Cardiac muscle cell (in vitro differentiated cells and primary cell): ENCODE results near the gene BCAR1. TPM values are rescaled to one million over a fixed set of nuclear protein-coding genes. Genes with fewer than 3 reads are reported as not detected.

Experiments
- DNase-seq, 2 donors: peaks; one replicate each; pipeline versions ENCODE4 v3.0.0 to v3.0.0-alpha.2; 2010 to 2017; ENCODE audit warnings: low read depth in 1 of 2, low spot score in 1 of 2
- H3K27ac ChIP-seq: fragments of 200-600 bp; sonication (generic); 2 replicates; pipeline ENCODE4 v1.5.1; 2016
- H3K27me3 ChIP-seq: fragments of 200-600 bp; sonication (generic); 2 replicates; pipeline ENCODE4 v1.6.0; 2016; ENCODE audit warnings: control low read depth
- H3K36me3 ChIP-seq: fragments of 200-600 bp; sonication (generic); 2 replicates; pipeline ENCODE4 v1.5.1; 2016; ENCODE audit warnings: control low read depth
- H3K4me1 ChIP-seq: fragments of 200-600 bp; sonication (generic); 2 replicates; pipeline ENCODE4 v1.8.1; 2017; ENCODE audit warnings: low read depth, mild to moderate bottlenecking, mixed run types
- H3K4me3 ChIP-seq: fragments of 200-600 bp; sonication (generic); 2 replicates; pipeline ENCODE4 v1.5.1; 2016; ENCODE audit warnings: mild to moderate bottlenecking
- H3K9me3 ChIP-seq: fragments of 200-600 bp; sonication (generic); 2 replicates; pipeline ENCODE4 v1.5.1; 2017; ENCODE audit warnings: low read depth, mild to moderate bottlenecking, control low read depth
- CTCF ChIP-seq: IDR thresholded peaks from 2 replicates; pipeline ENCODE4 v1.5.1; 2012; ENCODE audit warnings: low read depth, mild to moderate bottlenecking, low read length
- polyA plus RNA-seq: library from polyadenylated mRNA; unstranded; fragments of >200 nt; fragmentation: Nextera tagmentation; extraction: Ambion mirVana; gene quantifications from 2 replicates; pipeline ENCODE4 v1.2.1, GENCODE V29; 2016
- total RNA-seq: library from RNA; depleted of rRNA; stranded (reverse); fragments of >200 nt; gene quantifications from 2 replicates; pipeline ENCODE4 v1.2.3, GENCODE V29; 2016

BCAR1 gene
- total and polyA plus RNA-seq, 2 experiments from 2014 or later = 83.7 to 121 TPM

- DNase-seq = no peak
- Histone ChIP-seq H3K27ac (no peak overlapping the region), H3K9me3 (no peaks in the 10 kb centered on the region), H3K4me3 (no peak overlapping the region), H3K27me3 (no peaks in the 10 kb centered on the region), H3K4me1 (no peaks in the 10 kb centered on the region), H3K36me3 (peaks cover 3% of the 10 kb centered on the region)
- TF ChIP-seq CTCF = no peak
Measured at GRCh38 chr16:75293173-75293572, 41.7 kb upstream of the BCAR1 start.

DNA sequence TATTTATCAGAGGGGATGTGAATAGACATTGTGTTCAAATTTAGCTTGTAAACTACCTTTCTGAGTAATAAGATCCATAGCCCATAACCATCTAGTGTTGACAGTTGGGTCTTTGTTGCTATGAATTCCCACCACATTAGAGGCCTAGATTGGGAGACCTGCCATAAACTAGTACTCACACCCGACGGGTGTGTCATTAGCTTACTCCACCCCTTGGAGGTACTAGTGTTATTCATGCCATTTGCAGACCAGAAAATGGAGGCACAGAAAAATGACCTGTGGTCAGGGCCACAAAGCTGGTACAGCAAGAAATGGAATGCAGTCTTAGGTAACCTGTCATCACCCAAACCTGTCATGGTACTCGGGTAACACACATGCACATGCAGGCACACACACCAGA is 41.3 kb upstream of the BCAR1 start:
- Histone ChIP-seq H3K27me3 (no peaks in the 10 kb centered on the region), H3K4me1 (no peaks in the 10 kb centered on the region), H3K27ac (no peak overlapping the region), H3K9me3 (no peaks in the 10 kb centered on the region), H3K36me3 (peaks cover 3% of the 10 kb centered on the region), H3K4me3 (no peak overlapping the region)
- no peak for DNase-seq
- no peak for TF ChIP-seq CTCF

- peak; percentile 26 to 63 for DNase-seq
- Histone ChIP-seq H3K4me3 (no peak overlapping the region), H3K27ac (no peak overlapping the region), H3K9me3 (no peaks in the 10 kb centered on the region), H3K36me3 (peaks cover 3% of the 10 kb centered on the region), H3K27me3 (no peaks in the 10 kb centered on the region), H3K4me1 (no peaks in the 10 kb centered on the region)
- no peak for TF ChIP-seq CTCF
Measured at GRCh38 chr16:75289189-75289588, 37.8 kb upstream of the BCAR1 start.

DNA sequence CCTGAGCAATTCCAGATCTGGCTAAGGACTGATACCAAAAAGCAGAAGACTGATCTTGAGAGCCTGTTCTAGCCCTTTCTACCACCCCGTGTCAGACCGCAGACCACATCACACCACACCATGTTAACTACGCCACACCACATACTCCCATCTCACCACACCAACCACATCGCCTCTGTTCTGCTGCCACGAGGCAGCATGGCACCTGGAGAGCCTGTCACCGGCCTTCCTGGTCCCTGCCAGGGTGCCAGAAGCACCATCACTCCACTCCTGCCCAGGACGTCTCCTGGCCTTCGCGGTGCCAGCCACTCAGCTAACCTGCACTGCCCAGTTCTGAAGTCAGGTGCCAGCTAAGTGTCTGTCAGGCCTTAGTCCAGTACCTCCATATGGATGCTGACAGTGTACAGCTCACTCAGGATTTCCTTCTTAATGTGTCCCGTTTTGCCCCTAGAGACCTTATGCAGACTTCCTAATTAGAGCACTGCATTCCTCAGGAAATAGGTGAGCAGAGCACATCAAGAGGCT is 37.2 kb upstream of the BCAR1 start:
- Histone ChIP-seq H3K36me3 (peaks cover 2% of the 10 kb centered on the region), H3K9me3 (no peaks in the 10 kb centered on the region), H3K4me1 (no peaks in the 10 kb centered on the region), H3K27me3 (no peaks in the 10 kb centered on the region), H3K4me3 (no peak overlapping the region), H3K27ac (no peak overlapping the region)
- DNase-seq = no peak
- no peak for TF ChIP-seq CTCF

DNA sequence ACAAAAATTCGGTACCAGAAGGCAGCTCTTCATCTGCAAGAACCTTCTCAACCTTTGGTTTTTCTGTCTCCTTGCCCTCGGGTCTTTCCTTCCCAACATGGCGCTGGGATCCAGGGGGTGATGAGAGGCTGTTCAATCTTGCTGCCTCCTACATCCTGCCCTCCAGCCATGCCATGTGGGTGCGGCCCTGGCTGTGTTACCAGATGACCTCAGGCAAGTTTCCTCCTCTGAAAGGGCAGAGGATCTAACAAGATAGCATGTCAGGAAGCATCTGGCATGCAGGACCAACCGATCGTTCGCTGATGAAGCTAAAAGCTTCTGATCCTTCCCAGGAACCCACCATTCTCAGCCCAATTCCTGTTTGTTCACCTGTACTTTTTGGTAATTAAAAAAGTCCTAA is 36.8 kb upstream of the BCAR1 start:
- H3K9me3 ChIP-seq = no peaks in the 10 kb centered on the region
- no peak for DNase-seq
- no peaks in the 10 kb centered on the region for H3K27me3 ChIP-seq
- no peak overlapping the region for H3K27ac ChIP-seq
- TF ChIP-seq CTCF = no peak
- no peaks in the 10 kb centered on the region for H3K4me1 ChIP-seq
- H3K4me3 ChIP-seq = no peak overlapping the region
- H3K36me3 ChIP-seq = no peaks in the 10 kb centered on the region

DNA sequence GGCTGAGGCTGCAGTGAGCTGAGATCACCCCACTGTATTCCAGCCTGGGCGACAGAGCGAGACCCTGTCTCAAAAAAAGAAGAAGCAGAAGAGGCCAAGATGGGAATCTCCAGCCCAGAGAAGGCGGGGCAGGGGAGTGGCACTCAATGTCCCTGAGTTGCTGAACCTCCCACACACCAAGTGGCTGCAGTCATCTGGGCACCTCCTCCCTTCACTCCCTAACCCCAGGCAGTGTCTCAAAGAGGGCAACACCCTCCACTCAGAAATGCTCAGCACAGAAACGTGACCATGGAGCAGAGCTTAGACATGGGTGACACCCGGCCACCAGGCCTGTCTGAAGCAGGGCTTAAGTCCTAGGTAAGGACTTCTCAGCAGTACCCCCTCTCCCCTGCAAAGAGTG is 36.3 kb upstream of the BCAR1 start:
- no peaks in the 10 kb centered on the region for H3K9me3 ChIP-seq
- DNase-seq = no peak
- H3K36me3 ChIP-seq = no peaks in the 10 kb centered on the region
- no peak overlapping the region for H3K27ac ChIP-seq
- H3K4me1 ChIP-seq = no peaks in the 10 kb centered on the region
- TF ChIP-seq CTCF = no peak
- H3K4me3 ChIP-seq = no peak overlapping the region
- no peaks in the 10 kb centered on the region for H3K27me3 ChIP-seq
